B cell (primary cell): Measurements from ENCODE around the gene RNF227. TPM values are rescaled to one million over a fixed set of nuclear protein-coding genes. Genes with fewer than 3 reads are reported as not detected.

Experiments
- ATAC-seq: fragments of 200-7000 bp; cut with Tn5 transposase; one replicate; pipeline ENCODE4 v1.10.0; 2021; ENCODE audit warnings: low read depth, mild to moderate bottlenecking, moderate number of reproducible peaks, moderate library complexity
- CTCF ChIA-PET: fragments of 350-600 bp; sonication (Branson Sonifier 250); formaldehyde crosslinking; loops from one replicate; lab custom pipeline; 2021; ENCODE audit warnings: antibody characterized with exemption, inconsistent platforms; lab: Charles Lee
- POLR2A ChIA-PET: fragments of 350-600 bp; sonication (Branson Sonifier 250); formaldehyde crosslinking; loops from one replicate; lab custom pipeline; 2021; ENCODE audit warnings: antibody characterized with exemption; lab: Charles Lee
- DNase-seq: peaks from one replicate; pipeline ENCODE4 v3.0.0; 2013
- H2AFZ ChIP-seq: 2 replicates; pipeline ENCODE4 v1.6.1; 2012; ENCODE audit warnings: mild to moderate bottlenecking, low read depth, low read length; ENCODE audit not compliant: insufficient read depth, poor library complexity, severe bottlenecking
- H3K27ac ChIP-seq, 2 donors: 1 replicate in 1 of 2; 2 replicates in 1 of 2; pipeline ENCODE4 v1.5.1; 2012 to 2013; ENCODE audit warnings: low read length in 2 of 2, mild to moderate bottlenecking in 2 of 2, moderate library complexity in 1 of 2
- H3K27me3 ChIP-seq, 4 experiments: fragments of 200-600 bp in 1 of 4; sonication (generic) in 1 of 4; replicated peaks in 1 of 4; 1 replicate in 2 of 4; 2 replicates in 2 of 4; pipeline versions ENCODE4 v1.6.1 to v1.7.0; 2013 to 2016; ENCODE audit warnings: low read length in 3 of 4, mild to moderate bottlenecking in 2 of 4, mixed read lengths in 1 of 4, moderate library complexity in 1 of 4; ENCODE audit not compliant: insufficient read depth in 4 of 4, control insufficient read depth in 3 of 4; ENCODE audit errors: control extremely low read depth in 1 of 4
- H3K36me3 ChIP-seq, 2 experiments: replicated peaks in 1 of 2; 1 replicate in 1 of 2; 2 replicates in 1 of 2; pipeline versions ENCODE4 v1.6.1 to v1.7.1; 2013; ENCODE audit warnings: low read length in 1 of 2; ENCODE audit not compliant: insufficient read depth in 2 of 2, control insufficient read depth in 1 of 2; ENCODE audit errors: control extremely low read depth in 1 of 2, extremely low read depth in 1 of 2
- H3K4me1 ChIP-seq, 2 donors: fragments of 200-600 bp in 1 of 2; sonication (generic) in 1 of 2; 1 replicate in 1 of 2; 2 replicates in 1 of 2; pipeline versions ENCODE4 v1.5.1 to v1.6.1; 2013 to 2017; ENCODE audit warnings: low read length in 2 of 2; ENCODE audit not compliant: control insufficient read depth in 2 of 2, insufficient read depth in 2 of 2
- H3K4me2 ChIP-seq: replicated peaks from 2 replicates; pipeline ENCODE3; 2012; ENCODE audit warnings: mild to moderate bottlenecking, low read depth, low read length; ENCODE audit not compliant: poor library complexity, severe bottlenecking
- H3K4me3 ChIP-seq, 5 experiments: fragments of 200-600 bp in 1 of 5; sonication (generic) in 1 of 5; 1 replicate in 3 of 5; 2 replicates in 2 of 5; pipeline versions ENCODE4 v1.5.1 to v1.7.0; 2011 to 2016; ENCODE audit warnings: low read length in 4 of 5, mild to moderate bottlenecking in 4 of 5, low read depth in 2 of 5, control low read depth in 1 of 5, moderate library complexity in 1 of 5; ENCODE audit not compliant: insufficient read depth in 1 of 5; ENCODE audit errors: control extremely low read depth in 1 of 5, extremely low read depth in 1 of 5
- H3K79me2 ChIP-seq: fragments of 200-600 bp; sonication (generic); one replicate; pipeline ENCODE4 v1.6.0; 2016; ENCODE audit warnings: low read length; ENCODE audit not compliant: control insufficient read depth, insufficient read depth
- H3K9ac ChIP-seq: fragments of 200-600 bp; sonication (generic); 2 replicates; pipeline ENCODE4 v1.6.1; 2017; ENCODE audit warnings: mild to moderate bottlenecking, low read length, moderate library complexity
- H3K9me3 ChIP-seq, 3 donors: one replicate each; pipeline versions ENCODE4 v1.6.1 to v1.7.1; 2013; ENCODE audit warnings: low read length in 2 of 3; ENCODE audit not compliant: control insufficient read depth in 2 of 3, insufficient read depth in 1 of 3; ENCODE audit errors: control extremely low read depth in 1 of 3
- H4K20me1 ChIP-seq: 2 replicates; pipeline ENCODE4 v1.6.0; 2012; ENCODE audit warnings: mild to moderate bottlenecking, low read length; ENCODE audit not compliant: insufficient read depth, control insufficient read depth, poor library complexity, severe bottlenecking
- H3K27ac Mint-ChIP-seq: one replicate; pipeline ENCODE4 v1.8.0; 2021; ENCODE audit warnings: mixed read lengths
- H3K27me3 Mint-ChIP-seq: one replicate; pipeline ENCODE4 v1.8.0; 2021; ENCODE audit warnings: mixed read lengths
- H3K4me1 Mint-ChIP-seq: one replicate; pipeline ENCODE4 v1.8.0; 2021; ENCODE audit warnings: mixed read lengths
- H3K4me3 Mint-ChIP-seq: one replicate; pipeline ENCODE4 v1.8.0; 2021; ENCODE audit warnings: mixed read lengths
- H3K9me3 Mint-ChIP-seq: one replicate; pipeline ENCODE4 v1.8.0; 2022; ENCODE audit warnings: mixed read lengths; ENCODE audit not compliant: insufficient read depth
- CTCF ChIP-seq: fragments of 200-600 bp; IDR thresholded peaks from one replicate; pipeline ENCODE4 v1.8.0; 2022; ENCODE audit warnings: antibody characterized with exemption, mild to moderate bottlenecking
- EZH2 ChIP-seq: IDR thresholded peaks from 2 replicates; pipeline ENCODE4 v1.6.1; 2012; ENCODE audit warnings: borderline replicate concordance, low read depth, mild to moderate bottlenecking, moderate library complexity, low read length; ENCODE audit not compliant: insufficient read depth, poor library complexity, severe bottlenecking
- WGBS: methylation state at CpG from one replicate; pipeline ENCODE4 v1.1.5; 2013; ENCODE audit warnings: missing lambda C conversion rate; ENCODE audit not compliant: insufficient coverage; 5-methylcytosine and 5-hydroxymethylcytosine counted together
- intact Hi-C: fragments of 100-400 bp; cut with micrococcal nuclease; formaldehyde crosslinking; loops from one replicate; pipeline ENCODE4 v1.10.0; 2022
- polyA plus RNA-seq: library from polyadenylated mRNA; depleted of rRNA; stranded (reverse); fragments of >200 nt; gene quantifications from 2 replicates; pipeline ENCODE4 v1.2.3, GENCODE V29; 2012
- total RNA-seq, 2 donors: library from RNA; stranded (reverse); fragments of 120-200 nt in 1 of 2; gene quantifications; 1 replicate in 1 of 2; 2 replicates in 1 of 2; pipeline versions ENCODE4 v1.2.3 to v1.2.4, GENCODE V29; 2013 to 2022

The RNF227 gene
- total and polyA plus RNA-seq, 2 donors (not counting 1 experiment from before 2014, with no cell fraction given): 3.8 to 11.8 TPM

- Mint-ChIP-seq H3K4me3 (peak overlapping the region; percentile 95), H3K4me1 (peaks cover 43% of the 10 kb centered on the region), H3K9me3 (no peaks in the 10 kb centered on the region), H3K27me3 (no peaks in the 10 kb centered on the region), H3K27ac (peak overlapping the region; percentile 95)
- intact Hi-C loops: loop anchor here (1.0 to 5.0 kb wide), 8 partner anchors 11 to 449 kb away; partner anchors contain the start of genes KDM6B, NAA38, RPL26 and WRAP53
- no peaks in the 10 kb centered on the region for H3K9me3 ChIP-seq
- peaks cover 7 to 23% of the 10 kb centered on the region in 2 experiments for H3K36me3 ChIP-seq
- H3K9ac ChIP-seq: peak overlapping the region; percentile 93
- peak overlapping the region; percentile 75 to 98 (median 89) for H3K4me3 ChIP-seq
- ChIA-PET POLR2A (interaction anchor here (0.6 to 2.5 kb wide), 3 partner anchors 17 to 273 kb away, joined by 3 to 21 read pairs (median 4); partner anchors contain the start of gene RNF227), CTCF (interaction anchor here (0.6 to 6.6 kb wide), 16 partner anchors 11 to 313 kb away, joined by 3 to 48 read pairs (median 4); partner anchors contain the start of genes NAA38, RNF227 and WRAP53)
- peaks cover 4% of the 10 kb centered on the region for H4K20me1 ChIP-seq
- H3K4me2 ChIP-seq: peak overlapping the region; percentile 99
- DNase-seq (peak; percentile 44), ATAC-seq (no peak)
- H3K4me1 ChIP-seq: peaks cover 18 to 33% of the 10 kb centered on the region in 2 donors
- no peak for TF ChIP-seq CTCF
- TF ChIP-seq EZH2: no peak
- peak overlapping the region; percentile 95 for H2AFZ ChIP-seq
- peak overlapping the region in 1 of 2 donors; percentile 88 for H3K27ac ChIP-seq
- peaks cover 35% of the 10 kb centered on the region for H3K79me2 ChIP-seq
- WGBS: 20% methylated on average over 8 of the region's 16 CpGs
- no peaks in the 10 kb centered on the region for H3K27me3 ChIP-seq
Measured at GRCh38 chr17:7932949-7933348, 16.9 kb upstream of the RNF227 start.

GRCh38 chr17:7932483-7932891 lies 16.4 kb upstream of the RNF227 start:
- H3K36me3 ChIP-seq: peaks cover 7 to 23% of the 10 kb centered on the region in 2 experiments
- peaks cover 35% of the 10 kb centered on the region for H3K79me2 ChIP-seq

More at GRCh38 chr17:7932483-7932891, 16.4 kb upstream of the RNF227 start:
- Histone ChIP-seq H3K4me1 (peaks cover 18 to 33% of the 10 kb centered on the region in 2 donors), H4K20me1 (peaks cover 4% of the 10 kb centered on the region), H3K4me2 (peak overlapping the region; percentile 99), H3K27me3 (no peaks in the 10 kb centered on the region), H2AFZ (peak overlapping the region; percentile 95), H3K27ac (peak overlapping the region; percentile 75 to 88), H3K9me3 (no peaks in the 10 kb centered on the region), H3K4me3 (peak overlapping the region; percentile 75 to 98 (median 89)), H3K9ac (peak overlapping the region; percentile 93)
- DNase-seq (no peak), ATAC-seq (peak; percentile 4)
- H3K4me3 Mint-ChIP-seq: peak overlapping the region; percentile 95
- CTCF ChIA-PET: interaction anchor here (0.6 to 6.6 kb wide), 17 partner anchors 10 to 314 kb away, joined by 3 to 48 read pairs (median 4); partner anchors contain the start of genes NAA38, RNF227 and WRAP53
- intact Hi-C loops: loop anchor here (1.0 to 5.0 kb wide), 8 partner anchors 10 to 450 kb away; partner anchors contain the start of genes KDM6B, NAA38, RPL26 and WRAP53
- H3K4me1 Mint-ChIP-seq: peaks cover 44% of the 10 kb centered on the region
- TF ChIP-seq EZH2: no peak
- TF ChIP-seq CTCF: no peak
- WGBS: 0% methylated on average over 17 of the region's 17 CpGs
- H3K9me3 Mint-ChIP-seq: no peaks in the 10 kb centered on the region
- H3K27me3 Mint-ChIP-seq: no peaks in the 10 kb centered on the region
- peak overlapping the region; percentile 95 for H3K27ac Mint-ChIP-seq
- POLR2A ChIA-PET: interaction anchor here (0.7 to 2.5 kb wide), 9 partner anchors 10 to 315 kb away, joined by 3 to 21 read pairs (median 4); partner anchors contain the start of genes CTC1, CYB5D1, NAA38 and RNF227
